Thoracic aorta (tissue), 2 donors: ENCODE measurements around the gene SLC24A3. TPM values are rescaled to one million over a fixed set of nuclear protein-coding genes. Genes with fewer than 3 reads are reported as not detected.

Experiments used
- ATAC-seq: fragments of 150-250 bp; one replicate; pipeline ENCODE4 v1.8.0; 2017; ENCODE audit warnings: low read depth; ENCODE audit not compliant: insufficient number of reproducible peaks, low FRiP score
- DNase-seq: peaks from one replicate; pipeline ENCODE4 v3.0.0-alpha.2; 2020; ENCODE audit warnings: low spot score
- H3K27ac ChIP-seq, 2 donors: fragments of 200-600 bp; sonication (generic); 1 replicate in 1 of 2; 2 replicates in 1 of 2; pipeline ENCODE4 v1.5.1; 2016; ENCODE audit warnings: mild to moderate bottlenecking in 2 of 2, moderate library complexity in 2 of 2
- H3K27me3 ChIP-seq: fragments of 200-600 bp; sonication (generic); replicated peaks from 2 replicates; pipeline ENCODE4 v1.6.0; 2016; ENCODE audit warnings: mild to moderate bottlenecking; ENCODE audit not compliant: insufficient read depth
- H3K36me3 ChIP-seq: fragments of 200-600 bp; sonication (generic); one replicate; pipeline ENCODE4 v1.5.1; 2016
- H3K4me1 ChIP-seq, 2 donors: fragments of 200-600 bp; sonication (generic); 1 replicate in 1 of 2; 2 replicates in 1 of 2; pipeline versions ENCODE4 v1.5.1 to v1.6.0; 2016; ENCODE audit warnings: low read depth in 2 of 2, mild to moderate bottlenecking in 1 of 2; ENCODE audit not compliant: control insufficient read depth in 1 of 2
- H3K4me3 ChIP-seq: fragments of 200-600 bp; sonication (generic); 2 replicates; pipeline ENCODE4 v1.5.1; 2016; ENCODE audit warnings: mild to moderate bottlenecking
- H3K9me3 ChIP-seq: fragments of 200-600 bp; sonication (generic); 2 replicates; pipeline ENCODE4 v1.5.1; 2016
- CTCF ChIP-seq: fragments of 200-600 bp; sonication (generic); IDR thresholded peaks from one replicate; pipeline ENCODE4 v1.5.1; 2019; ENCODE audit warnings: antibody characterized with exemption
- total RNA-seq, 2 donors: library from RNA; depleted of rRNA; stranded (reverse); fragments of >200 nt; gene quantifications; one replicate each; pipeline versions ENCODE4 v1.1.0 to v1.2.3, GENCODE V29; 2016

Gene SLC24A3
- total RNA-seq, 2 donors from 2014 or later = 8.3 to 31.4 TPM

DNA sequence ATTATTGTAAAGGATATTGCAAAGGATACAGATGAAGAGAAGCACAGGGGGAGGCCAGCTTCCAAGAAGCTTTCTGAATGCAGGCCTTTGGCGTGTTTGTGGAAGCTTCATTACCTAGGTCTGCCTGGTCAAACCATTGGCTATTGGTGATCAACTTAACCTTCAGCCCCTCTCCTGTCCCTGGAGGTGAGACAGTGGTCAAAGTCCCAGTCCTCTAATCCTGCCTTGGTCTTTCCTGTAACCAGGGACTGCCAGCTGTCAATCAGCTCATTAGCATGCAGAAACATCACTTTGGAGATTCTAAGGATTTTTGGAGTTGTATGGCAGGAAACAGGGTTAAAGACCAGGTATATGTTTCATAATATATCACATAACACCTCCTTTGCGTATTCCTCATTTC lies 558.6 kb downstream of the SLC24A3 start:
- no peak for ATAC-seq
- peaks cover 0 to 13% of the 10 kb centered on the region in 2 donors for H3K4me1 ChIP-seq
- no peak overlapping the region for H3K4me3 ChIP-seq
- H3K9me3 ChIP-seq = no peaks in the 10 kb centered on the region
- no peak for DNase-seq
- no peaks in the 10 kb centered on the region for H3K27me3 ChIP-seq
- no peak overlapping the region for H3K27ac ChIP-seq
- no peaks in the 10 kb centered on the region for H3K36me3 ChIP-seq
- no peak for TF ChIP-seq CTCF
